NCI-H774 (cell line): Measurements from ENCODE around the gene CMTM7.
"Not testable (repeated sequence)": the region's sequence is repeated elsewhere in the genome, so short reads cannot be mapped to it uniquely, and the experiment has no call there.

Source experiments
- DNase-seq: peaks from one replicate; lab custom pipeline; 2025; lab: John Stamatoyannopoulos, UW

Gene CMTM7

GRCh38 chr3:32381922-32382321 lies 9.7 kb upstream of the CMTM7 start:
- no peak for DNase-seq

DNA sequence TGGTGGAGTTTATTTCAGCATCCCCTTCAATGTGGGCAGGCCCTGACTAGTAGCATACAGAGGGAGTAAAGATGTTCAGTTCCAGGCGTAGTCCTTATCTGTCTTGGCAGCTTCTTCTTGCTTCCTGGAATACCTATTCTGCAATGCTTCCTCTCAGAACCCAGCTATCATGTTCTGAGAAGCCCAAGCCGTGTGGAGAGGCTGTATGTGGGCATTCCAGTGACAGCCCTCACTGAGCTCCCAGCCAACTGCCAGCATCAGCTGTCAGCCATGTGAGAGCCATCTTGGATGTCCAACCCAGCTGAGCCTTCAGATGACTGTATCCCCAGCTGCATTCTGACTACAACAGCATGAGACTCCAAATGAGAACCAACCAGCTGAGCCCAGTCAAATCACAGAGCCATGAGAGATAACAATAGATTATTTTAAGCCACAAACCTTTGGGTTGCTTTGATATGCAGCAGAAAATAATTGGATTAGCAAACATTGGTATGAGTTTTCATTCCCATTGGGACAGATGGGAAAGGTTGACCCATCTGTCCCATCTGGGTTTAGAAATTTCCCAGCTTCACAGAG lies 8.4 kb upstream of the CMTM7 start:
- no peak for DNase-seq

- DNase-seq = no peak
Measured at GRCh38 chr3:32384938-32385337, 6.7 kb upstream of the CMTM7 start.

DNA sequence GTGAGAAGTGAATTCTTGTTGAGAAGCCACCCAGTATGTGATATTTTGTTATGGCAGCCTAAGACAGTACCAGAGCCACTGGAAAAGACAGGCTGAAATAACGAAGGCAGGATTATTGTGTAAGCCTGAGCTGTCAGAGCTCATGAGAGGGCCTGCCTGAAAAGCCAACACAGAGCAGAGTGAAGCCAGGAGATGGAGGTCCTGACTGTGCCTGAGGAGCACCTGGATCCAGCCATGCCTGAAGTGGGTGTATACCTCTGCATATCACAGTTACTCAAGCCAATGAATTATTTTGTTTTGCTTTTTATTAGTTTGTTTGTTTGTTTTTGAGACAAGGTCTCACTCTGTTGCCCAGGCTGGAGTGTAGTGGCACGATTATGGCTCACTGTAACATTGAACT lies 4.1 kb upstream of the CMTM7 start:
- no peak for DNase-seq

DNA sequence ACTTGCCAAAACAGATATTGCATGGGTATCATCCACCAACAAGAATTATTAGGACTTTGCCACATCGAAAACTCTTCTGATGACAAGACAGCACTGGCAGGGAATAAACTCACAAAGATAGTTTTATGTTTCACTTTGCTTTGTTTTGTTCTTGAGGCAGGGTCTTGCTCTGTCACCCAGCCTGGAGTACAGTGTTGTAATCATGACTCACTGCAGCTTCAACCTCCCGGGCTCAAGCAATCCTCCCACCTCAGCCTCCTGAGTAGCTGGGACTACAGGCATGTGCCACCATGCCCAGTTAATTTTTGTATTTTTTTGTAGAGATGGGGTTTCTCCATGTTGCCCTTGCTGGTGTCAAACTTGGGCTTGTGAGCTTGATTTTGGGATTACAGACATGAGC lies 2.1 kb upstream of the CMTM7 start:
- DNase-seq = not testable (repeated sequence)

DNA sequence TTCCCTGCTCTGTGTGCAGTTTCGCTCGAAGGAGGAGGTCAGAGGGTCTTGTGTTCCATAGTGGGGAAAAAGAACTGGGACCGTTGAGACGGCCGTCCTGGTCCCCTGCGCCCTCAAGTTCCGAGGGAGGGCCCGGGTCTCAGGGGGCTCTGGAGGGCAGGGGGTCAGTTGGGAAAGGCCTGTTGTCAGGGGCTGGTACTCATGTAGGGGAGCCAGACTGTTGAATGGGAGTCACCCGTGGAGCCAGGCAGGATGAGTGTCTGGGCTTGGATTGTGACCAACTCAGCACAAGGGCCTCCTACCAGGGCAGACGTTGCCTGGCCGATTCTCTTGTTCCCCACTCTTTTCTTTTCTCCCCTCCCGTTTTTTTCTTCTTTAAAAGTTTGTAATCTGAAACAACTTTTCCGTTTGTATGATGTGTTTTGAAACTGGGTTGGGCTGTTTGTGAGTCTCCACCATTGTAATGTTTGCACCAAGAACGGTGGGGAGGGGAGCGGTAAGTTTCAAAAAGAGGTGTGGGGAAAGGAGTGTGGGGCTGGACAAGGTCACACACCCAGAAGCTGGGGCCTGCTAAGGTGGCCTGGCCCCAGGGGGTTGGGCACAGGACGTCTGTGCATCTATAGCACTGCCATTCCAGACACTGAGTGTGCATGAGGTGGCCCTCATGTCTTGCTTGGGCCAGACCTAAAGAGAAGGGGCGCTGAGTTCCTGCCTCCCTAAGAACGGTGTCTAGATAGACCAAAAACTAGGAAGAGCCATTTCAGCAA lies 1.1 kb downstream of the CMTM7 start:
- DNase-seq = no peak

DNA sequence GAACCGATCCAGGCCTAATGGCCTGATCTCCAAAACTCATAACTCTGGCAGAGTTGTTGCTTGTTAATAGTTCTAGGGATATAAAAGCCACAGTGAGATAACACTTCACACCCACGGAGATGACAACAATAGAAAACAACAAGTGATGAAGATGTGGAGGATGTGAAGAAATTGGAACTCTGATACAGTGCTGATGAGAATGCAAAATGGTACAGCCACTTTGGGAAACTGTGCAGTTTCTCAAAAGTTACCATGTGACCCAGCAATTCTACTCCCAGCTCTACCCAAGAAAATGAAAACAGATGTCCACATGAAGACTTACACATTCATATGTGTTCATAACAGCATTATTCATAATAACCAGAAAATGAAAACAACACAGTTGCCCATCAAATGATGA lies 3.8 kb downstream of the CMTM7 start:
- DNase-seq = no peak

DNA sequence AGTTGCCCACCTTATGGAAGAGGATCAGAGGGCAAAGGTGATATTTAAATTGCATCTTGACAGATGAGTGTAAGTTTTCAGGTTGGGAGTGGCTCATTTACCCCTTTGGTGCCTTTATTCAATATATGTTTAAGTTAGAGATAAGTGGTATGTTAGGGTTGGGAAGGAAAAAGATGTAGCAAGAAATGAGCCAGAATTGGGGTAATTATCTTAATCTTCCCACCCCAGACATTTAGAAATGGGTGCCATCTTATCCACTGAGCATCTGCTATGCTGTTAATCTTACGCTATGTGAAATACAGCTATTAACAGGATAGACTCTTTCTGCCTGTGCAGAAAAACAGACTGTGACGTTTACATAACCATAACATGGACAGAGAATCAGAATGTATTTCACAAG lies 6.3 kb downstream of the CMTM7 start:
- no peak for DNase-seq

DNA sequence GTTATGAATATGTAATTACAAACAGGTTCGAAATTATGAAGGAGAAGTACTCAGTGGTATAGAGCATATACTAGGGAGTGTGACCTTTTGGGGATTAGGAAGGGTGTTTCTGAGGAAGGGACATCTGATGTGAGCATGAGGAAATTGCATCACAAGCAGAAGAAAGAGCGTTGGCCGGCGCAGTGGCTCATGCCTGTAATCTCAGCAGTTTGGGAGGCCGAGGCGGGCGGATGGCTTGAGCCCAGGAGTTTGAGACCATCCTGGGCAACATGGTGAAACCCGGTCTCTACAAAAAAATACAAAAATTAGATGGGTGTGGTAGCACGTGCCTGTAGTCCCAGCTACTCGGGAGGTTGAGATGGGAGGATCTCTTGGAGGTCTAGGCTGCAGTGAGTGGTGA lies 6.9 kb downstream of the CMTM7 start:
- no peak for DNase-seq

- DNase-seq = no peak
Measured at GRCh38 chr3:32399030-32399620, 7.5 kb downstream of the CMTM7 start.

GRCh38 chr3:32401126-32401525 lies 9.5 kb downstream of the CMTM7 start:
- DNase-seq = no peak

- no peak for DNase-seq
Measured at GRCh38 chr3:32401556-32402081, 10.0 kb downstream of the CMTM7 start.

- no peak for DNase-seq
Measured at GRCh38 chr3:32403663-32404062, 12.0 kb downstream of the CMTM7 start.

DNA sequence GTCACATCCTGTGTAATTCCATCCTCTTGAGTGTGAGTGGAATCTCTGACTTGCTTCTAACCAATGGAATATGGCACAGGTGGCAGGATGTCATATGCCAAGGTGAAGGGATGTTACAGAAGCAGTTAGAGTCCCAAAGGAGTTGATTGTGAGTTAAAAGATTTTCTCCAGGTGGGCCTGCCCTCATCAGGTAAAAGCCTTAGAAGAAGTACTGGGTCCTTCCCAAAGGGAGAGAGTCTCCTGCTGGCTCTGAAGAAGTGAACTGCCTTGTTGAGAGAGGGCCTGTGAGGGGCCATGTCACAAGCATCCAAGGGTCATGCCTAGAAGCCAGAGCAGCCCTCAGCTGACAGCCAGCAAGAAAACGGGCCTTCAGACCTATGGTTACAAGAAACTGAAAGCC lies 13.1 kb downstream of the CMTM7 start:
- no peak for DNase-seq

DNA sequence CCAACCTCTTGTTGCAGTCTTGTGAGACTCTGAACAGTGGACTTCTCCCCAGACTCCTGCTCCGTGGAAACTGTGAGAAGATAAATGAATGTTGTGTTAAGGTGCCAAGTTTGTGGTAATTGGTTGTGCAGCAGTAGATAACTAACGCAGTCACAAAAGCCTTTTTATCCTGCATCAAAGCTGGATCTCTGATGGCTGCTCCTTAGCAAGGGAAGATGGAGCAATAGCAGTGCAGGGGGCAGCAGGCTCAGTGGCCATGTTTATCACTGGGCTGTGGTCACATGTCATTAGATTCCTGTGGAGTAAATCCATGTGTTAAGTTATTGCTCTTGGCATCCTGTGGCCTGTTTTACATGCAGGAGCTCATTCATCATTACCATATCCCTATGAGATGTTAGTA lies 13.5 kb downstream of the CMTM7 start:
- DNase-seq = no peak

- no peak for DNase-seq
Measured at GRCh38 chr3:32405711-32406323, 14.2 kb downstream of the CMTM7 start.

DNA sequence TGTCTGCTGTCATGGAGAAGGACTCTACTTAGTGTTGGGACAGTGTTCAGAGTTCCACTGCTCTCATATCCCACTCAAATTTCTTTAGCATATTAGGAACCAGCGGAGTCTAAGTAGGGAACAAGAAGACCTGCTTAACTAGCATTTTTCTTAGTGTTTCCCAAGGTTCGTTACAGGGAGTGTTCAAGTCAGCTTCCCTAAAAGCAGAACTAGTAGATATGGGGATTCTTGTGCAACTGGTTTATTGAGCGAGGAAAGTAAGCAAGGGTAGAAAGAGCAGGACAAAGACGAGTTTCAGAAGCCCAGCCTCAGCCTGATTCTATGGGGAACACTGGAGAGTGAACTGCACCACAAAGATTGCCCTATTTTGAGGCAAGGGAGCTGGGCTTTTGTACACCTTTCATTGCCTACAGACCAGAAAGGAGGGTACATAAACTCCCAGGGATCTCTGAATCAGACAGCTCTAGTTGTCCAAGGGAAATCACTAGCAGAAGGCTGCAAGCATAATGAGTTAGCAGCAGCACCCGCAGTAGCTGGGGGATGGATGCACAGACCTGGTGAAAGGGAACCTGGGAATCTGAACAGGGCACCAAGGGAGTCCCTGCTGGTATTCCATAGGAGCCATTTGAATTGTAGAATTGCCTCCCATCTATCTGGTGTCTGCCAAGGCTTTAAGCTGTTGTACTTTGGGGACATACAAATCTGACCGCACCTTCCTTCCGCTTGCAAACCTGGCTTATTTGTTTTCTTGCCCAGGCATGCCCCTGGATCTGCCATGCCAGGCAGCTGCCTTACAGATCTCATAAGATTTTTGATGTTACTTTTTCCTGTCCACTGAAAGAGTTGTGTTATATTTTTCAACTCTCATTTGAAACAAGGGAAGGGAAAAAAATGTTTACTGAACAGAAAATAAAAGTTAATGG lies 15.1 kb downstream of the CMTM7 start:
- peak; percentile 3 for DNase-seq

DNA sequence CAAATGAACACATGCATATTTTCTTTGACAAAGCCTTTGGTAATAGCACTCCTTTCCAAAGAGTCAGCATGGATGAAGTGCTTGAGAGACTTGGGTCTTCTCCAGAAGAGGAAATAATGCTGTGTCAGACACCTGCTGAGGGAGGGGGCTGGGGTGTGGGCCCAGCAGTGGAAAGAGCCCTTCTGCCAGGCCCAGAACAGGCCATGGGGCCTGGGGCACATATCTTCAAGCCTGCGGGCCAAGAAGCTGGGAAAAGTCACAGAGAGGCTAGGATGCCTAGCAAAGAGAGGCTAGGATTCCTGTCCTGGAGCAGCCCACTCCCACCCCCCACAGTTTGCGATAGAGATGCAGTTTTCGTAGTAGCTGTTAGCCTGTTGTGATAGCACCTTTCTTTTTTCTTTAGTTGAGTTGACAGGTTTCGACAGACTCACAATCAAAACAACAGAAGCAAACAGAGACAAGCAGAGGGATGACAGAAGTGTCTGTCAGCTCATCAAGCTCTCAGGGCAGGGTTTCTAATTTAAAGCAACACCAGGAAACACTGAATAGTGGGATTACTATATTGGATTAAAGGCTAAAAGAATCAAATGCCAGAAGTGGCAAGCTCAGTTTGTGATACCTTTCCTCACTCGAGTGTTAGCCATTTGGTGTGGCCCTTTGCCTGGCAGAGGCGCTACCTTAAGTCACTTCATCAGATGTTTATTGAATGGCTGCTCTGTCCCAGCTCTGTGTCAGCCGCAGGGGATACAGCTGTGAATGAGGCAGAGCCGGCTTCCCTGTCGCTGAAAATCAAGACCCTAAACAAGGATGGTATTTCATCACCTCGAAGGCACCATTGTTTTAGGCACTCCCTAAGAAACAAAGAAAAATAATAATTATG lies 19.0 kb downstream of the CMTM7 start:
- DNase-seq = no peak

- DNase-seq = no peak
Measured at GRCh38 chr3:32411442-32411841, 19.8 kb downstream of the CMTM7 start.

- DNase-seq = no peak
Measured at GRCh38 chr3:32412887-32413286, 21.2 kb downstream of the CMTM7 start.
